ENCODE data around the gene TTC16. TPM values are rescaled to one million over a fixed set of nuclear protein-coding genes. Genes with fewer than 3 reads are reported as not detected.

TTC16 gene
- total RNA-seq, 6 donors from 2014 or later, result 0.29 to 9.4 (median 3.1) TPM

- H3K4me1 ChIP-seq, result no peaks in the 10 kb centered on the region
- no peak overlapping the region for H3K4me3 ChIP-seq
- H3K36me3 ChIP-seq, result peaks cover 2 to 61% (median 37%) of the 10 kb centered on the region in 4 donors
- no peaks in the 10 kb centered on the region for H3K9me3 ChIP-seq
- DNase-seq (no peak), ATAC-seq (ENCODE audit: low FRiP score in 2 of 2) (no peak)
- TF ChIP-seq CTCF (IDR thresholded peaks at IDR 0.05) (no peak), POLR2A (IDR thresholded peaks at IDR 0.05) (no peak), EP300 (IDR thresholded peaks at IDR 0.05) (no peak), POLR2AphosphoS5 (IDR thresholded peaks at IDR 0.05) (no peak)
- H3K27ac ChIP-seq, result no peak overlapping the region
- 94 to 96% methylated on average over 10 of the region's 10 CpGs for WGBS, 2 donors
- H3K27me3 ChIP-seq, result no peaks in the 10 kb centered on the region
These were observed 25.1 kb upstream of the TTC16 start for GRCh38 chr9:127690735-127691134.

- Histone ChIP-seq H3K4me1 (no peaks in the 10 kb centered on the region), H3K9me3 (no peaks in the 10 kb centered on the region), H3K36me3 (peaks cover 2 to 48% (median 31%) of the 10 kb centered on the region in 4 donors), H3K27me3 (no peaks in the 10 kb centered on the region), H3K4me3 (no peak overlapping the region), H3K27ac (no peak overlapping the region)
- ATAC-seq (ENCODE audit: low FRiP score in 2 of 2) (no peak), DNase-seq (no peak)
- WGBS, 2 donors, result 85 to 91% methylated on average over 20 of the region's 20 CpGs
- no peak for TF ChIP-seq POLR2A (IDR thresholded peaks at IDR 0.05)
- no peak for TF ChIP-seq POLR2AphosphoS5 (IDR thresholded peaks at IDR 0.05)
- no peak for TF ChIP-seq CTCF (IDR thresholded peaks at IDR 0.05)
- no peak for TF ChIP-seq EP300 (IDR thresholded peaks at IDR 0.05)
These were observed 23.8 kb upstream of the TTC16 start for GRCh38 chr9:127692071-127692470.

GRCh38 chr9:127693143-127693542, 22.7 kb upstream of the TTC16 start:
- no peaks in the 10 kb centered on the region for H3K4me1 ChIP-seq
- H3K9me3 ChIP-seq, result no peaks in the 10 kb centered on the region
- 90 to 92% methylated on average over 10 of the region's 10 CpGs for WGBS, 2 donors
- no peaks in the 10 kb centered on the region for H3K27me3 ChIP-seq
- TF ChIP-seq POLR2A (IDR thresholded peaks at IDR 0.05) (no peak), CTCF (IDR thresholded peaks at IDR 0.05) (no peak), POLR2AphosphoS5 (IDR thresholded peaks at IDR 0.05) (no peak), EP300 (IDR thresholded peaks at IDR 0.05) (no peak)
- H3K4me3 ChIP-seq, result no peak overlapping the region
- H3K36me3 ChIP-seq, result peaks cover 0 to 37% (median 25%) of the 10 kb centered on the region in 4 donors
- no peak overlapping the region for H3K27ac ChIP-seq
- DNase-seq (no peak), ATAC-seq (ENCODE audit: low FRiP score in 2 of 2) (no peak)

GRCh38 chr9:127693697-127694096, 22.2 kb upstream of the TTC16 start:
- peaks cover 0 to 33% (median 22%) of the 10 kb centered on the region in 4 donors for H3K36me3 ChIP-seq
- no peaks in the 10 kb centered on the region for H3K9me3 ChIP-seq
- TF ChIP-seq EP300 (IDR thresholded peaks at IDR 0.05) (no peak), POLR2A (IDR thresholded peaks at IDR 0.05) (no peak), CTCF (IDR thresholded peaks at IDR 0.05) (no peak), POLR2AphosphoS5 (IDR thresholded peaks at IDR 0.05) (no peak)
- H3K4me3 ChIP-seq, result no peak overlapping the region
- WGBS, 2 donors, result 98 to 100% methylated on average over 4 of the region's 4 CpGs
- no peaks in the 10 kb centered on the region for H3K27me3 ChIP-seq
- no peak for ATAC-seq (ENCODE audit: low FRiP score in 2 of 2)
- H3K27ac ChIP-seq, result no peak overlapping the region
- no peak for DNase-seq
- H3K4me1 ChIP-seq, result no peaks in the 10 kb centered on the region
